Measurements from ENCODE around the gene PRKAG1. TPM values are rescaled to one million over a fixed set of nuclear protein-coding genes. Genes with fewer than 3 reads are reported as not detected.

Gene PRKAG1
- total RNA-seq, 2 donors from 2014 or later, result 25.4 to 26.4 TPM

GRCh38 chr12:48994224-48995085 is 24.1 kb downstream of the PRKAG1 start:
- no peak overlapping the region for H3K27ac ChIP-seq
- intact Hi-C loops (cut with DNase I), result no loop called here
- WGBS, 2 donors, result 25 to 31% methylated on average over 26 to 32 of the region's 32 CpGs
- no peaks in the 10 kb centered on the region for H3K27me3 ChIP-seq
- no peak overlapping the region for H3K4me3 ChIP-seq
- H3K36me3 ChIP-seq (replicated peaks in 1 of 2; ENCODE audit: insufficient read depth in 1 of 2, low read depth in 2 of 2), result no peaks in the 10 kb centered on the region
- no peaks in the 10 kb centered on the region for H3K9me3 ChIP-seq
- TF ChIP-seq CTCF (IDR thresholded peaks at IDR 0.05) (no peak), POLR2A (IDR thresholded peaks at IDR 0.05) (no peak)
- ATAC-seq (no peak), DNase-seq (no peak)
- peaks cover 30% of the 10 kb centered on the region for H3K4me1 ChIP-seq

- WGBS, 2 donors, result 70 to 76% methylated on average over 3 of the region's 3 CpGs
- TF ChIP-seq CTCF (IDR thresholded peaks at IDR 0.05) (no peak), POLR2A (IDR thresholded peaks at IDR 0.05) (no peak)
- no peaks in the 10 kb centered on the region for H3K9me3 ChIP-seq
- DNase-seq, result no peak
- no peak overlapping the region for H3K27ac ChIP-seq
- peaks cover 25% of the 10 kb centered on the region for H3K4me1 ChIP-seq
- no peak for ATAC-seq
- intact Hi-C loops (cut with DNase I), result no loop called here
- H3K36me3 ChIP-seq (replicated peaks in 1 of 2; ENCODE audit: insufficient read depth in 1 of 2, low read depth in 2 of 2), result no peaks in the 10 kb centered on the region
- no peak overlapping the region for H3K4me3 ChIP-seq
- no peaks in the 10 kb centered on the region for H3K27me3 ChIP-seq
Observed at GRCh38 chr12:48993787-48994186, 24.8 kb downstream of the PRKAG1 start.

- WGBS, 2 donors, result 64% methylated on average over 8 of the region's 8 CpGs
- no peaks in the 10 kb centered on the region for H3K9me3 ChIP-seq
Observed at GRCh38 chr12:48991247-48992050, 27.1 kb downstream of the PRKAG1 start.

GRCh38 chr12:48990552-48990951 is 28.0 kb downstream of the PRKAG1 start:
- no peak overlapping the region for H3K4me3 ChIP-seq
- TF ChIP-seq POLR2A (IDR thresholded peaks at IDR 0.05), result no peak
- TF ChIP-seq CTCF (IDR thresholded peaks at IDR 0.05), result no peak
- no peak overlapping the region for H3K27ac ChIP-seq
- H3K9me3 ChIP-seq, result no peaks in the 10 kb centered on the region
- intact Hi-C loops (cut with DNase I), result no loop called here
- H3K4me1 ChIP-seq, result peaks cover 5% of the 10 kb centered on the region
- ATAC-seq (no peak), DNase-seq (no peak)
- H3K27me3 ChIP-seq, result no peaks in the 10 kb centered on the region
- H3K36me3 ChIP-seq (replicated peaks in 1 of 2; ENCODE audit: insufficient read depth in 1 of 2, low read depth in 2 of 2), result no peaks in the 10 kb centered on the region

More at GRCh38 chr12:48991247-48992050, 27.1 kb downstream of the PRKAG1 start:
- no peak for TF ChIP-seq POLR2A (IDR thresholded peaks at IDR 0.05)
- TF ChIP-seq CTCF (IDR thresholded peaks at IDR 0.05), result no peak
- H3K4me3 ChIP-seq, result no peak overlapping the region
- DNase-seq (no peak), ATAC-seq (no peak)
- intact Hi-C loops (cut with DNase I), result no loop called here
- H3K4me1 ChIP-seq, result peaks cover 5% of the 10 kb centered on the region
- no peak overlapping the region for H3K27ac ChIP-seq
- H3K27me3 ChIP-seq, result no peaks in the 10 kb centered on the region
- no peaks in the 10 kb centered on the region for H3K36me3 ChIP-seq (replicated peaks in 1 of 2; ENCODE audit: insufficient read depth in 1 of 2, low read depth in 2 of 2)

All from body of pancreas (tissue), 4 donors.